ENCODE data around the gene MAST4.
A peak's percentile ranks its signal among the peaks of the same experiment; 100 is the strongest.

Gene MAST4

DNA sequence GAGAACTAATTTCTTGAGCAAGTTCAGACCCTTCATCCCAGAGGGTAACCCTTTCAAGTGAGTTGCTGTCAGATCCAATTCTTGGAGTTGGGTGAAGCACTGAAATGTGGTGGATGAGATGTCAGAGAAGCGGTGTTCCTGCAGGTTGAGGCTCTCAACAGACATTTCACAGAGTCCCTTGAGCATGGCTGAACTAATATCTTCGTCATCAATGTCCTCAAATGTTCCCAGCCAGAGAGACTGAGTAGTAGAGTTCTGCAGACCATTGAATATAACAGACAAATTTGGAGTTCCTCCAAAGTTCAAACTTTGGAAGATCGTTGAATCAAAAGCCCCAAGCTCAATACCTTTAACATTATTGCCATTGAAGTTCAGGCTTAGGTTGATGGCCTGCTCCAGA lies 587.7 kb downstream of the MAST4 start:
- FAIRE-seq (no peak), DNase-seq (ENCODE audit: insufficient read length, low spot score) (no peak)
- TF ChIP-seq SPI1 (IDR thresholded peaks at IDR 0.05; ENCODE audit: low read depth, low read length), result no peak
- TF ChIP-seq POLR2AphosphoS5 (IDR thresholded peaks at IDR 0.05; ENCODE audit: low read depth, low read length), result no peak
- no peak for TF ChIP-seq POU2F2 (IDR thresholded peaks at IDR 0.05; ENCODE audit: low read depth, low read length)
- TF ChIP-seq TAF1 (IDR thresholded peaks at IDR 0.05; ENCODE audit: low read depth, low read length), result no peak
- TF ChIP-seq POLR2A (IDR thresholded peaks at IDR 0.05; ENCODE audit: low read depth, low read length), result no peak
- no peak for TF ChIP-seq PAX5 (IDR thresholded peaks at IDR 0.05; ENCODE audit: insufficient read depth, low read length, severe bottlenecking)

- DNase-seq (ENCODE audit: insufficient read length, low spot score) (no peak), FAIRE-seq (peak; percentile 75)
- TF ChIP-seq SPI1 (IDR thresholded peaks at IDR 0.05; ENCODE audit: low read depth, low read length) (peak; percentile 67), POLR2AphosphoS5 (IDR thresholded peaks at IDR 0.05; ENCODE audit: low read depth, low read length) (no peak), POLR2A (IDR thresholded peaks at IDR 0.05; ENCODE audit: low read depth, low read length) (no peak), TAF1 (IDR thresholded peaks at IDR 0.05; ENCODE audit: low read depth, low read length) (no peak)
Observed at GRCh38 chr5:67187006-67187715, 591.0 kb downstream of the MAST4 start.

DNA sequence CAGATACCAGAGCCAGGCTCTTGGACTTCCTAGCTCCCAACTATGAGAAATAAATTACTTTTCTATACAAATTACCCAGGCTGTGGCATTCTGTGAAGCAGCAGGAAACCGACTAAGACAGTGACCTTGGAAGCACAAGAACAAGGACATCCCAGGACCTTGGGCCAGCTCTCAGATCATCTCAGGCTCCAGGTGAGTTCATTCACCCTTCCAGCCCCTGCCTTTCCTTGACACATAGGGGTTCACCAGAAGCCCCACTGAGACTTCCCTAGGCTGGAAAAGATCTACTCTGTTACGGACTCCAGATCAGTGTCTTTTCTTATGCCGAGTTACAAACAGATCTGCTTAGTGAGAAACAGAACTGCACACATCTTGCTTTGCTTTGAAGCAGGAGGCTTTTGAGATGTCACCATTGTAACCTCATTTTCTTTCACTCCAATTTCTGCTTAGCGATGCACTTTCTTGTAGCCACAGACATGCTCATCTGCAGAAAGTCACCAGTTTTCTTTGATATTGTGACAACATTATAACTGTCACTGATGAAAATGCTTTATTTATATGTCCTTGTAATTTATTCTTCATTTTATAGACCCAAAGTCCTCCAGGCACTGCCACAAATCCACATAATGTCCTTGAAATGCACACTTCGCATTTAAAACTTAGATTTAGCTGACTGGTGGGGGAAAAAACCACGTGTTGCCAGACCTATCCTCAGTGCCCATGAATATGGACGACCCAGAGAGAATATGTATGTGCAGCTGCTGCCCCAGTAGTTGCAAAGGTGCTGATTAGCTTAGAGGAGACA lies 592.3 kb downstream of the MAST4 start:
- no peak for FAIRE-seq
- TF ChIP-seq SPI1 (IDR thresholded peaks at IDR 0.05; ENCODE audit: low read depth, low read length) (no peak), TAF1 (IDR thresholded peaks at IDR 0.05; ENCODE audit: low read depth, low read length) (no peak), POLR2A (IDR thresholded peaks at IDR 0.05; ENCODE audit: low read depth, low read length) (no peak), POU2F2 (IDR thresholded peaks at IDR 0.05; ENCODE audit: low read depth, low read length) (no peak), PAX5 (IDR thresholded peaks at IDR 0.05; ENCODE audit: insufficient read depth, low read length, severe bottlenecking) (no peak), POLR2AphosphoS5 (IDR thresholded peaks at IDR 0.05; ENCODE audit: low read depth, low read length) (no peak)
- no peak for DNase-seq (ENCODE audit: insufficient read length, low spot score)

DNA sequence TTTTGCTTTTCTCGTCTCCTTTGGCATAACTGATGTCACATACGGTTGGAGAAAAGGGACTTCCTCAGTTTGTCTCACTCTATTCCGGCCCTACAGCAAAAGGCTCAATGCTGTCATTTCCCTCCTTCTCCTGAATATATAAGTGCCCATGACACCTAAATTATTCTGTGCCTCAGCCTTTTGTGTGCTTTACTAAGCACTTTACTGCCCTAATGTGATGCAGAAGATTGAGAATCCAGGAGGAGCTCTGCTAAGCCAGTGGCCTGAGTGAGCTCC lies 592.8 kb downstream of the MAST4 start:
- TF ChIP-seq SPI1 (IDR thresholded peaks at IDR 0.05; ENCODE audit: low read depth, low read length), result no peak
- TF ChIP-seq POU2F2 (IDR thresholded peaks at IDR 0.05; ENCODE audit: low read depth, low read length), result no peak
- TF ChIP-seq POLR2AphosphoS5 (IDR thresholded peaks at IDR 0.05; ENCODE audit: low read depth, low read length), result no peak
- TF ChIP-seq POLR2A (IDR thresholded peaks at IDR 0.05; ENCODE audit: low read depth, low read length), result no peak
- no peak for TF ChIP-seq PAX5 (IDR thresholded peaks at IDR 0.05; ENCODE audit: insufficient read depth, low read length, severe bottlenecking)
- no peak for TF ChIP-seq TAF1 (IDR thresholded peaks at IDR 0.05; ENCODE audit: low read depth, low read length)
- FAIRE-seq (no peak), DNase-seq (ENCODE audit: insufficient read length, low spot score) (no peak)

- TF ChIP-seq PAX5 (IDR thresholded peaks at IDR 0.05; ENCODE audit: insufficient read depth, low read length, severe bottlenecking), result no peak
- no peak for TF ChIP-seq SPI1 (IDR thresholded peaks at IDR 0.05; ENCODE audit: low read depth, low read length)
- no peak for TF ChIP-seq TAF1 (IDR thresholded peaks at IDR 0.05; ENCODE audit: low read depth, low read length)
- TF ChIP-seq POLR2A (IDR thresholded peaks at IDR 0.05; ENCODE audit: low read depth, low read length), result no peak
- no peak for TF ChIP-seq POU2F2 (IDR thresholded peaks at IDR 0.05; ENCODE audit: low read depth, low read length)
- TF ChIP-seq POLR2AphosphoS5 (IDR thresholded peaks at IDR 0.05; ENCODE audit: low read depth, low read length), result no peak
- DNase-seq (ENCODE audit: insufficient read length, low spot score), result no peak
- no peak for FAIRE-seq
Observed at GRCh38 chr5:67189931-67190330, 593.7 kb downstream of the MAST4 start.

GRCh38 chr5:67190410-67190809 lies 594.2 kb downstream of the MAST4 start:
- TF ChIP-seq SPI1 (IDR thresholded peaks at IDR 0.05; ENCODE audit: low read depth, low read length), result no peak
- no peak for TF ChIP-seq PAX5 (IDR thresholded peaks at IDR 0.05; ENCODE audit: insufficient read depth, low read length, severe bottlenecking)
- TF ChIP-seq POLR2AphosphoS5 (IDR thresholded peaks at IDR 0.05; ENCODE audit: low read depth, low read length), result no peak
- no peak for TF ChIP-seq POLR2A (IDR thresholded peaks at IDR 0.05; ENCODE audit: low read depth, low read length)
- TF ChIP-seq POU2F2 (IDR thresholded peaks at IDR 0.05; ENCODE audit: low read depth, low read length), result no peak
- TF ChIP-seq TAF1 (IDR thresholded peaks at IDR 0.05; ENCODE audit: low read depth, low read length), result no peak
- DNase-seq (ENCODE audit: insufficient read length, low spot score) (no peak), FAIRE-seq (no peak)

DNA sequence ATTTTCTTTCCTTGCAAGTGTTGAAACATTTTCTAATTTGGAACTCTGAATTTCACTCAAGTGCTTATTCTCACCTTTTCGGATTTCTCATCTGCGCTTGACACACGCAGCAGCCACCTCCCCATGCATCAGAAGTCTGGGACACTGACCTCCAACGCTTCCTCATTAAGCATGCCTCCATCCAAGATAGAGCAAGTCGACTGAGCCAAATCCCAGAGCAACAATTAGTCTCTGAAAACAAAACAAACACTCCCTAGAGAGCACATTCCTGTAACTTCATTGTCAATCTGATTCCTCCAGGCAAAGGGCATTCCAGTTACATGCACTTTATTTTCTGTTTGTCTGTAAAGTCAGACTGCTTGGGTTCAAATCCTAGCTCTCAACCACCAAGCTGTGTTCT lies 594.7 kb downstream of the MAST4 start:
- TF ChIP-seq TAF1 (IDR thresholded peaks at IDR 0.05; ENCODE audit: low read depth, low read length) (no peak), POLR2A (IDR thresholded peaks at IDR 0.05; ENCODE audit: low read depth, low read length) (no peak), POU2F2 (IDR thresholded peaks at IDR 0.05; ENCODE audit: low read depth, low read length) (no peak), POLR2AphosphoS5 (IDR thresholded peaks at IDR 0.05; ENCODE audit: low read depth, low read length) (no peak), SPI1 (IDR thresholded peaks at IDR 0.05; ENCODE audit: low read depth, low read length) (no peak), PAX5 (IDR thresholded peaks at IDR 0.05; ENCODE audit: insufficient read depth, low read length, severe bottlenecking) (no peak)
- DNase-seq (ENCODE audit: insufficient read length, low spot score) (no peak), FAIRE-seq (no peak)

DNA sequence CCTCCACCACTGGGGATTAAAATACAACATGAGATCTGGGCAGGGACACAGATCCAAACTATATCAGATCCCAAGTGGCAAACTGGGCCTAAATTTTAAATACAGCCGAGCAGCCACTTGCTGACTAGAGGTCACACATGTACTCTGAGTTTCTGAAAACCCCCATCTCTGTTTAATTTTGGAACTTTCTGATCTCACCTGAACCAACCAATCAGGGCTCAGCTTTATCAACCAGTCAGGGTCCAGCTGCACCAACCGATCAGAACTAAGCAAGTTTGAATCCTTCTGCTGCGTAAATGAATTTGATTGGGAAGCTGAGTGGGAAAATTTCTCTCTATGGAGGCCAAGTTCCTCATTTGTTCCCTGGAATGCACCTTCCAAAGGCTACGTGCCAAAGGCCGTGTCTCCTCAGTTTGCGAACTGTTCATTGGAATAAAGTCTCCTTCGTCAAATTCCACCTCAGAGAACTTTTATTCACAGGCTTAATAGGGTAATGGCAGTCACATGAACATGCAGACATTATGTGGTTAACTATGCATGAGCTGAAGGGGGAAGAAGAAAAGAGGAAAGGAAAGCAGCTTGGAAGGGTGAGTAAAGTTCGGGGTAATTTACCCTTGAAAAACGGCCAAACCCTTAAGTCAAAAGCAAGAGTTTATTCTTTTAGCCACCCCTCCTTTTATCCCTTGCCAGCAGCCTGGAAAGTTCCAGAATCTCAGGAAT lies 596.7 kb downstream of the MAST4 start:
- DNase-seq (ENCODE audit: insufficient read length, low spot score) (no peak), FAIRE-seq (peak; percentile 60)

GRCh38 chr5:67193439-67193807 lies 597.2 kb downstream of the MAST4 start:
- DNase-seq (ENCODE audit: insufficient read length, low spot score), result no peak
- peak; percentile 47 for FAIRE-seq
- TF ChIP-seq TAF1 (IDR thresholded peaks at IDR 0.05; ENCODE audit: low read depth, low read length), result no peak
- TF ChIP-seq PAX5 (IDR thresholded peaks at IDR 0.05; ENCODE audit: insufficient read depth, low read length, severe bottlenecking), result no peak
- no peak for TF ChIP-seq POLR2AphosphoS5 (IDR thresholded peaks at IDR 0.05; ENCODE audit: low read depth, low read length)
- no peak for TF ChIP-seq POU2F2 (IDR thresholded peaks at IDR 0.05; ENCODE audit: low read depth, low read length)
- TF ChIP-seq SPI1 (IDR thresholded peaks at IDR 0.05; ENCODE audit: low read depth, low read length), result no peak
- no peak for TF ChIP-seq POLR2A (IDR thresholded peaks at IDR 0.05; ENCODE audit: low read depth, low read length)

More for the DNA sequence above, 596.7 kb downstream of the MAST4 start:
- TF ChIP-seq PAX5 (IDR thresholded peaks at IDR 0.05; ENCODE audit: insufficient read depth, low read length, severe bottlenecking), result no peak
- TF ChIP-seq SPI1 (IDR thresholded peaks at IDR 0.05; ENCODE audit: low read depth, low read length), result peak; percentile 62

Measured in GM12891 (cell line).